HepG2 (cell line): ENCODE data around the gene KLC4.
A peak's percentile ranks its signal among the peaks of the same experiment; 100 is the strongest.

Experiments
- CTCF ChIP-seq: sonication (generic); formaldehyde crosslinking; IDR thresholded peaks from 2 replicates; pipeline ENCODE4 v1.5.0; 2020; ENCODE audit warnings: mild to moderate bottlenecking, missing genetic modification reagents, moderate library complexity
- KDM5A ChIP-seq: fragments of 200-600 bp; sonication (generic); IDR thresholded peaks from 2 replicates; pipeline ENCODE4 v1.7.0; 2018; ENCODE audit warnings: antibody characterized with exemption, mild to moderate bottlenecking, low read length, borderline replicate concordance
- NR2F2 ChIP-seq: IDR thresholded peaks from 2 replicates; pipeline ENCODE4 v1.6.1; 2012; ENCODE audit warnings: low read depth, inconsistent platforms, borderline replicate concordance
- POLR2AphosphoS5 ChIP-seq: IDR thresholded peaks from 2 replicates; pipeline ENCODE4 v1.6.1; 2012; ENCODE audit warnings: low read depth, low read length
- RFX1 ChIP-seq: fragments of 450-650 bp; IDR thresholded peaks from 2 replicates; pipeline ENCODE4 v1.6.1; 2017
- ZFX ChIP-seq: sonication (generic); formaldehyde crosslinking; IDR thresholded peaks from 2 replicates; pipeline ENCODE4 v1.4.0; 2020; ENCODE audit warnings: mild to moderate bottlenecking, low read depth, missing genetic modification reagents, moderate library complexity

DNA sequence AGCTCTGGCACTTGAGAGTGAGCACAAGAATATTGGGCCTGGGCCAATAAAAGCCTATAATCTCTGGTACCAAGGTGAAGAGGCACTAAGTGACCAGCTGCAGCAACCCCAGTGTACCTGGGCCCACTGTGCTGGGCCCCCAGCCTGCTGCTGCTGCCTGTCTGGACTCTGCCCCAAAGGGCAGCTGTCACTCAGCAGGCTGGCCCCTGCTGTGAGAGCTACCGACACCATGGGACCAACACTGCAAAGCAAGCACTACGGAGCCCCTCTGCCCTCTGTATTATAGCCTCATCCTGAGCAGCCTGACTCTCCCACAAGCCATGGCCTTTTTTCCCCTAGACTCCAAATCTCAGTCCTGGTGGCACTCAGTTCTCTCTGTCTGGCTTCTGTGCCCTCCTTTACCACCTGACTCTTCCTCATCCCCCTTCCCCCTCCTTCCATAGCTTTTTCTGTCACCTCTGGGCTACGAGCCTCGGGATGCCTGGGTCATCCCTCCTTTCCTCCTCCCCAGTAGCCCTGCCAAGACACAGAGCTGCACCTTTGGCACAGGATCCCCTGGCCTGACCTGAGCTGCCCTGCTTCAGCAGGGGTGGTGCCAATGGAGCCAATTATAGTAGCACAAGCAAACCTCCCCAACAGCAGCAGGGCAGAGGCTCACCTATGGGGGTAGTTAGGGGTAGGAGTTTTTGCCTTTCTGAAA lies 23.8 kb upstream of the KLC4 start:
- no peak for TF ChIP-seq CTCF (CRISPR knock-in tag)
- TF ChIP-seq KDM5A, result no peak
- no peak for TF ChIP-seq NR2F2
- no peak for TF ChIP-seq RFX1
- 0 out of 2 replicates have a peak, but pooled peaks have one; percentile 33 for TF ChIP-seq ZFX (CRISPR knock-in tag)
- TF ChIP-seq POLR2AphosphoS5, result no peak; the same call in none of the 2 replicates
